IMR-90 (cell line): ENCODE results near the gene PLCL2. TPM values are rescaled to one million over a fixed set of nuclear protein-coding genes. Genes with fewer than 3 reads are reported as not detected.

ENCODE experiments used
- ATAC-seq: fragments of 200-7000 bp; cut with Tn5 transposase; 2 replicates; pipeline ENCODE4 v1.9.1; 2020; ENCODE audit warnings: low read depth, mild to moderate bottlenecking, moderate library complexity
- BruUV-seq: library from RNA; stranded (reverse); fragments of 400-500 nt; replicated peaks from 2 replicates; lab custom pipeline; 2021; lab: Mats Ljungman, UMichigan
- CTCF ChIA-PET: fragments of 300-600 bp; formaldehyde crosslinking; extraction: SDS; loops from one replicate; lab custom pipeline; 2021; ENCODE audit warnings: antibody characterized with exemption; lab: Yijun Ruan, JAX
- POLR2A ChIA-PET: fragments of 300-600 bp; sonication (Branson Sonifier 250); formaldehyde crosslinking; loops from one replicate; lab custom pipeline; 2022; ENCODE audit warnings: antibody characterized with exemption; ENCODE audit not compliant: unreplicated experiment; lab: Charles Lee
- DNase-seq: peaks from one replicate; pipeline ENCODE4 v3.0.0; 2013
- H2AFZ ChIP-seq: replicated peaks from 2 replicates; pipeline ENCODE3; 2013; ENCODE audit warnings: low read length, mild to moderate bottlenecking; ENCODE audit not compliant: poor library complexity
- H2AK5ac ChIP-seq: 2 replicates; pipeline ENCODE4 v1.6.1; 2013; ENCODE audit warnings: low read depth, low read length, inconsistent platforms
- H2AK9ac ChIP-seq: replicated peaks from 2 replicates; pipeline ENCODE3; 2013; ENCODE audit warnings: mild to moderate bottlenecking, low read depth, low read length, moderate library complexity; ENCODE audit not compliant: poor library complexity
- H2BK120ac ChIP-seq: 2 replicates; pipeline ENCODE4 v1.6.1; 2013; ENCODE audit warnings: low read depth, low read length, inconsistent platforms
- H2BK15ac ChIP-seq: 3 replicates; pipeline ENCODE4 v1.6.1; 2013; ENCODE audit warnings: low read depth, low read length, inconsistent platforms
- H2BK20ac ChIP-seq: 2 replicates; pipeline ENCODE4 v1.6.1; 2013; ENCODE audit warnings: low read depth, mild to moderate bottlenecking, inconsistent platforms, low read length, moderate library complexity
- H2BK5ac ChIP-seq: 2 replicates; pipeline ENCODE4 v1.6.1; 2013; ENCODE audit warnings: mild to moderate bottlenecking, low read depth, low read length, inconsistent platforms; ENCODE audit not compliant: poor library complexity, severe bottlenecking
- H3K14ac ChIP-seq: replicated peaks from 2 replicates; pipeline ENCODE4 v1.6.1; 2013; ENCODE audit warnings: low read depth, low read length, inconsistent platforms
- H3K18ac ChIP-seq: 2 replicates; pipeline ENCODE4 v1.6.1; 2013; ENCODE audit warnings: low read depth, low read length, control low read depth
- H3K23ac ChIP-seq: 2 replicates; pipeline ENCODE4 v1.6.1; 2013; ENCODE audit warnings: low read depth, low read length, inconsistent platforms
- H3K27ac ChIP-seq: 2 replicates; pipeline ENCODE4 v1.5.1; 2013; ENCODE audit warnings: mild to moderate bottlenecking, control low read depth, low read length; ENCODE audit not compliant: insufficient read depth
- H3K27me3 ChIP-seq: 2 replicates; pipeline ENCODE4 v1.6.1; 2013; ENCODE audit warnings: low read length; ENCODE audit not compliant: control insufficient read depth, insufficient read depth
- H3K36me3 ChIP-seq: 2 replicates; pipeline ENCODE4 v1.6.1; 2013; ENCODE audit warnings: low read length, mixed read lengths; ENCODE audit not compliant: control insufficient read depth, insufficient read depth
- H3K4ac ChIP-seq: 2 replicates; pipeline ENCODE4 v1.6.1; 2013; ENCODE audit warnings: low read depth, low read length, inconsistent platforms
- H3K4me1 ChIP-seq: 2 replicates; pipeline ENCODE4 v1.6.1; 2013; ENCODE audit warnings: low read length, mixed read lengths; ENCODE audit not compliant: control insufficient read depth, insufficient read depth
- H3K4me2 ChIP-seq: 2 replicates; pipeline ENCODE4 v1.6.1; 2013; ENCODE audit warnings: low read depth, mild to moderate bottlenecking, control low read depth, low read length, moderate library complexity
- H3K4me3 ChIP-seq: 2 replicates; pipeline ENCODE4 v1.5.1; 2013; ENCODE audit warnings: low read depth, mild to moderate bottlenecking, control low read depth, low read length, moderate library complexity; ENCODE audit not compliant: insufficient read depth
- H3K56ac ChIP-seq: 2 replicates; pipeline ENCODE4 v1.6.1; 2013; ENCODE audit warnings: low read length, inconsistent platforms; ENCODE audit not compliant: insufficient read depth; ENCODE audit errors: extremely low read depth
- H3K79me1 ChIP-seq, 2 experiments: 2 replicates each; pipeline ENCODE4 v1.6.1; 2013; ENCODE audit warnings: low read length in 2 of 2, inconsistent platforms in 1 of 2, low read depth in 1 of 2
- H3K9ac ChIP-seq: 2 replicates; pipeline ENCODE4 v1.6.1; 2013; ENCODE audit warnings: low read depth, low read length, control low read depth
- H3K9me1 ChIP-seq: 2 replicates; pipeline ENCODE4 v1.6.1; 2013; ENCODE audit warnings: low read length, inconsistent platforms; ENCODE audit not compliant: insufficient read depth
- H3K9me3 ChIP-seq: 2 replicates; pipeline ENCODE4 v1.6.1; 2013; ENCODE audit warnings: low read length; ENCODE audit not compliant: control insufficient read depth, insufficient read depth
- H4K20me1 ChIP-seq: 2 replicates; pipeline ENCODE4 v1.6.1; 2013; ENCODE audit warnings: low read length, inconsistent platforms; ENCODE audit not compliant: insufficient read depth
- H4K5ac ChIP-seq: 2 replicates; pipeline ENCODE4 v1.6.1; 2013; ENCODE audit warnings: mild to moderate bottlenecking, low read depth, low read length, control low read depth
- H4K8ac ChIP-seq, 2 experiments: 2 replicates each; pipeline ENCODE4 v1.6.1; 2013; ENCODE audit warnings: low read depth in 2 of 2, low read length in 2 of 2, control low read depth in 1 of 2, inconsistent platforms in 1 of 2
- H4K91ac ChIP-seq: 2 replicates; pipeline ENCODE4 v1.6.1; 2013; ENCODE audit warnings: low read depth, low read length, inconsistent platforms; ENCODE audit not compliant: insufficient read depth
- RCOR1 ChIP-seq: IDR thresholded peaks from 2 replicates; pipeline ENCODE4 v1.6.1; 2012; ENCODE audit warnings: mild to moderate bottlenecking, low read length, improper control_type of control experiment; ENCODE audit not compliant: insufficient replicate concordance
- USF2 ChIP-seq: fragments of 150-350 bp; IDR thresholded peaks from 2 replicates; pipeline ENCODE4 v1.6.1; 2017; ENCODE audit warnings: mild to moderate bottlenecking, antibody characterized with exemption, low read length, low read depth
- WGBS, 2 experiments: methylation state at CpG; one replicate each; pipeline versions ENCODE4 v1.1.5 to v1.1.7; 2013; ENCODE audit warnings: missing lambda C conversion rate in 2 of 2; ENCODE audit not compliant: insufficient read length in 1 of 2; ENCODE audit errors: extremely low coverage in 2 of 2; 5-methylcytosine and 5-hydroxymethylcytosine counted together
- dilution Hi-C: fragments of 300-500 bp; cut with HindIII; formaldehyde crosslinking; loops from one replicate; pipeline ENCODE4 v1.14.3; 2018; ENCODE audit warnings: low sequenced_read_pairs; ENCODE audit not compliant: unreplicated experiment
- in situ Hi-C: fragments of 300-500 bp; cut with MboI; formaldehyde crosslinking; loops from 3 replicates; pipeline ENCODE4 v1.14.3; 2019; ENCODE audit warnings: low sequenced_read_pairs, inconsistent platforms, mixed read lengths
- intact Hi-C: fragments of 100-400 bp; cut with micrococcal nuclease; formaldehyde crosslinking; loops from 2 replicates; pipeline ENCODE4 v1.10.0; 2022
- polyA plus RNA-seq, 3 experiments: library from polyadenylated mRNA; depleted of rRNA; stranded (reverse); fragments of >200 nt; gene quantifications; 2 replicates each; pipeline ENCODE4 v1.2.3, GENCODE V29; 2012; ENCODE audit warnings: low replicate concordance in 1 of 3
- total RNA-seq: library from RNA; depleted of rRNA; stranded (reverse); fragments of >200 nt; gene quantifications from 2 replicates; pipeline ENCODE4 v1.2.3, GENCODE V29; 2012

The PLCL2 gene
- total and polyA plus RNA-seq, 2 of the 4 experiments (the other 2 are of a cell fraction), result 0.92 to 3.8 TPM

- TF ChIP-seq RCOR1, result no peak
Measured at GRCh38 chr3:16888785-16889607, 4.2 kb downstream of the PLCL2 start (continued).

- ATAC-seq (no peak), DNase-seq (peak; percentile 23)
- no peak overlapping the region for H4K91ac ChIP-seq
- no peak overlapping the region for H3K23ac ChIP-seq
- H3K18ac ChIP-seq, result no peak overlapping the region
- TF ChIP-seq USF2, result no peak
- H3K56ac ChIP-seq, result no peak overlapping the region
- H3K79me1 ChIP-seq, result no peaks in the 10 kb centered on the region
- no peak overlapping the region for H3K4me3 ChIP-seq
- H3K4ac ChIP-seq, result no peak overlapping the region
- ChIA-PET CTCF (no interaction called here), POLR2A (interaction anchor here (0.6 kb wide), 1 partner anchor 911 kb away, joined by 7 read pairs; no protein-coding TSS in a partner anchor)
- no peaks in the 10 kb centered on the region for H4K20me1 ChIP-seq
- no CpG with 5 or more reads among the region's 5 CpGs for WGBS, 2 experiments
- no peak overlapping the region for H2BK120ac ChIP-seq
- H3K14ac ChIP-seq, result no peak overlapping the region
- in situ Hi-C loops (loop anchor here (25.0 kb wide), 1 partner anchor 603 kb away; no protein-coding TSS in a partner anchor), intact Hi-C loops (no loop called here), dilution Hi-C loops (no loop called here)
- H2BK15ac ChIP-seq, result no peak overlapping the region
- no peaks in the 10 kb centered on the region for H3K36me3 ChIP-seq
- no peaks in the 10 kb centered on the region for H3K9me1 ChIP-seq
- H2BK20ac ChIP-seq, result no peak overlapping the region
- peaks cover 4% of the 10 kb centered on the region for H3K27me3 ChIP-seq
- no peak overlapping the region for H2BK5ac ChIP-seq
- H3K9ac ChIP-seq, result no peak overlapping the region
- H3K4me1 ChIP-seq, result peaks cover 1% of the 10 kb centered on the region; the same call in 1 of the 2 replicates
- H2AK9ac ChIP-seq, result no peak overlapping the region
- H4K5ac ChIP-seq, result no peak overlapping the region
- no TSS peak for BruUV-seq
- H3K4me2 ChIP-seq, result no peak overlapping the region
- H4K8ac ChIP-seq, result no peak overlapping the region
- H3K9me3 ChIP-seq, result no peaks in the 10 kb centered on the region
- H2AFZ ChIP-seq, result no peak overlapping the region
- H3K27ac ChIP-seq, result no peak overlapping the region
- H2AK5ac ChIP-seq, result no peak overlapping the region
Measured at GRCh38 chr3:16890597-16891333, 6.0 kb downstream of the PLCL2 start.
